Measurements from ENCODE around the gene BICDL1.

Gene BICDL1

DNA sequence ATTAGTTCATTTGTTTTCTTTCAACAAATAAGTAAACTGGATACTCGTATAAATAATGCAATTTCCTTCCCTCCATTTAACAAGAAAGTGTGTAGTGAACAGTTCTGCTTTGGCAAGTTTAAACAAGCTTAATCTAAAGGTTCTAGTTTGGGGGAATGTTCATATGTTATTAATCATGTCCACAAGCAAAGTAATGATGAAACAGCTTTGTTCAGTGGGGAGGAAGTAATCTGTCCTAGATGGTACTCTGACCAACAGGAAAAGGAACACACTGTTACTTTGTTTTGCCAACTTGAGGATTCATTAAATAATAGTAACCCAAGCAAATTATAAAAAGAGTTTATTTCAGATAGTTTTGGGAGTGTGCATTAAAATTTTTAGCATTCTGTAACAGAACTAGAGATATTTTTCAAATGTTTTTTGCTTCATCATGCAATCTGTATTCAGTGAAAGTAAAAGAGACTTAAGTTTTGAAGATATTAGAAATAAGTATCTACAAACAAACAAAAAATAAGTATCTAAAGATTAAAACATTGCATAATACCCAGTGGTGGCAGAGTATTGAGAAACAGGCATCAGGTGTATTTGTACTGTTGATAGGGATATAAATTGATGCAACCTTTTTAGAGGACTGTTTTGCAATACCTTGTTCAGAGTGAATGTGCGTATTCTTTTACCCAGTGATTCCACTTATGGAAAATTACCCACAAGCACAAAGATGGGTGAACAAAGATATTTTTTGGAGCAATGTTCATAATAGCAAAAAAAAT is 66.4 kb downstream of the BICDL1 start:
- no peak for DNase-seq

DNA sequence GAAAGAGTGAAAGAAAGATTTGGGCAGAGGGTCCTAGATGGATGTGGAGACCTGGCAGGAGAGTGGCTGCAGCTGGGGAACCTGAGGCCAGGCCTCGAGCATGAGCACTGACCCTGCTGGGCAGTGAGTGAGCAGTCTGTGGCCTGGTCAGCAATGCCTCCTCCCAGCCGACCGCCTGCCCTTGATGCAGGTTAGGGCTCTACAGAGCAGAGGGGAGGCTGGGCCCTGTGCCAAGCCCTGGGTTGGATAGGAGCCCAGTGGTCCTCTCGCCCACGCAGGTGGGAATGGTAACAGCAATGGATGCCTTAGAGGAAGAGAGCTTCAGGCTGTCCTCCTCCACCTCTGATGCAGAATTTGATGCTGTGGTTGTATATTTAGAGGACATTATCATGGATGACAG is 67.7 kb downstream of the BICDL1 start:
- DNase-seq = no peak

DNA sequence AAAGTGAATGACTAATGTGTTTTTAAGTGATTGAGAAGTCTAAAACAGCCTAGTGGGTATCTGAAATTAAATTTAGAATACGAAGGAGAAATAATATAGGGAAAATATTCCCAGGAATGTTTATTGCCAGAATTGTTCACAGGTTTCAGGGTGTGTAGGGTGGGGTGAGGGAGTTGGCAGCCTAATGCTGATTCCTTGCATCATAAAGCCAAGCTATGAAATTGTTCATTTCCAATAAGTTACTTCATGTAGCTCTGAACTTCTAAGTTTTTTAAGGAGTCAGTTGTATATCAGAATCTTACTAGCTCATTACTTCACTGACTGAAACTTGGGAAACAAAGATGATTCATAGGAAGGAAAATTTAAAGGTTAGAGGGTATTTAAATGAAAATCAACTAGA is 71.2 kb downstream of the BICDL1 start:
- no peak for DNase-seq

DNA sequence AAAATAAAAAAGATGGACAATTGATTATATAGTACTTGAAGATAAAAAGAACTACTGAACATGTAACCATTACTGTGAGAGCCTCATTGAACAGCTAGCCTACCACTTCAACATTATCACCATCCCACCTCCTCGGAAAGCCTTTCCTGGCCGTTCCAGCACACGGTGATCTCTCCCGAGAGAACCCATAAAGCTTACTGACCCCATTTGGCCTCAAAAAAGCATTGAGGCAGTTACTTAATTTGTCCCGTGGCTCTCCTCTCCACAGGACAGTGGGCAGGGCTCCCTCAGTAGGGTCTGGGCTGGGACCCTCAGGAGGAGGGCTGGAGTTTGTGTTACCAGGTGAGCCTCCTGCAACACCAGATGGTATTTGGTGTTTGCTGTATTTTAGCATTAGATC is 71.7 kb downstream of the BICDL1 start:
- DNase-seq = no peak

- no peak for DNase-seq
These were observed 72.7 kb downstream of the BICDL1 start for GRCh38 chr12:120061575-120062214.

GRCh38 chr12:120062976-120063579 is 74.0 kb downstream of the BICDL1 start:
- no peak for DNase-seq

DNA sequence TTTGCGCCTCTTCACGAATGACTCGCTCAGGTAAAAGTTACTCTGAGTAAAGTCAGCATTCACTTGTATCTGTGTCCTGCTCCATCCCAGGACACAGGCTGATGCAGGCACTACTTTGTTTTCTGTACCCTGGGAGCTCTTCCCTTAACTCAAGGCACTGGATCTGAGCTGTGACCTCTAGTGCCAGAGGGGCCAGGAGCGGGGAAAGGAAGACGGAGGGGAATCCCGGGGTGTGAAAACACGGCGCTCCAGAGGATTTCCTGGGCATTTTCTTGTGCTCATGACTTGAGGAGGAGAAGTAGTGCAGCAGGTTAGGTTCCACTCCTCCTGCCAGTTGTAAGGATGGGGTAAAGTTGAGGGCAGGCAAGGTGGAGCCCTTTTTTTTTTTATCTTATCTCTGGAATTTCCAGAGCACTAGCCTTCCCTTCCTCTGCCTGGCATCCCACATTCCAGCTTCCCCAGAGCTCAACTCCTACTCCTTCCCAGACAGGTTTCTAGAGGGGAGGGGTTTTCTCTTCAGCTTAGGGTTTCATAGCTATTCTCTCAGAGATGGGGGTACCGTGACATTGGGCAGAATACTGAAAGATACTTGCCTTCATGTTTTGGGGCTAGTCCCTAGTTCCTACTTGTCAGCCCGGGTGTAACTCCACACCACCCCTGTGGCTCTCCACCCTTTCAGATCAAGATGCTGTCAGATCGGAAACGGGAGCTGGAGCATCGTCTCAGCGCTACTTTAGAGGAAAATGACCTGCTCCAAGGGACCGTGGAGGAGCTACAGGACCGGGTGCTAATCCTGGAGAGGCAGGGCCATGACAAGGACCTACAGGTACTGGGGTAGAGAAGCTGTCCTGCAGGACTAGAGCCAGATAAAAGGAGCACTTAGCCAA is 75.3 kb downstream of the BICDL1 start:
- DNase-seq = no peak

GRCh38 chr12:120065472-120065871 is 76.4 kb downstream of the BICDL1 start:
- DNase-seq = no peak

- DNase-seq = no peak
These were observed 77.3 kb downstream of the BICDL1 start for GRCh38 chr12:120066341-120066740.

GRCh38 chr12:120067084-120067869 is 78.2 kb downstream of the BICDL1 start:
- no peak for DNase-seq

DNA sequence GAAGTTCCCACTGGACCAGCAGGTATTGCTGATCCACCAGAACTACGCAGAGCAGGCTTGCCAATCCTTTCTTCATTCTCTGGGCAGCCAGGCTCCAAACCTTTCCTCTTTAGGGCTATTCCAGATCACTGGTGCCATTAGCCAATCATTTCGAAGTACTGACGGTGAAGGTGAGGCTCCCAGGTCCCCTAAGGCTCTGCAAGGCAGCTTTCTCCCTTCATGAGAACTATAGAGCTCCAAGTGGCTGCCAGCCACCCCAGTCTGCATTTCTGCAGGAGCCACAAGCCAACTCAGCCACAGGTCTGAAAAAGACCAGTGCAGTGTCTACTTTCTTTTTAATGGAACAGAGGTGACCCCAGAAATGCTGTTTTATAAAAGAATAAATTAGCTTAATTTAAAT is 78.9 kb downstream of the BICDL1 start:
- no peak for DNase-seq

- no peak for DNase-seq
These were observed 80.2 kb downstream of the BICDL1 start for GRCh38 chr12:120069278-120069677.

- no peak for DNase-seq
These were observed 82.5 kb downstream of the BICDL1 start for GRCh38 chr12:120071493-120072020.

- no peak for DNase-seq
These were observed 83.6 kb downstream of the BICDL1 start for GRCh38 chr12:120072472-120073249.

GRCh38 chr12:120075034-120075616 is 86.1 kb downstream of the BICDL1 start:
- DNase-seq = peak in 1 of 2 donors; percentile 13

GRCh38 chr12:120076651-120077050 is 87.6 kb downstream of the BICDL1 start:
- no peak for DNase-seq

DNA sequence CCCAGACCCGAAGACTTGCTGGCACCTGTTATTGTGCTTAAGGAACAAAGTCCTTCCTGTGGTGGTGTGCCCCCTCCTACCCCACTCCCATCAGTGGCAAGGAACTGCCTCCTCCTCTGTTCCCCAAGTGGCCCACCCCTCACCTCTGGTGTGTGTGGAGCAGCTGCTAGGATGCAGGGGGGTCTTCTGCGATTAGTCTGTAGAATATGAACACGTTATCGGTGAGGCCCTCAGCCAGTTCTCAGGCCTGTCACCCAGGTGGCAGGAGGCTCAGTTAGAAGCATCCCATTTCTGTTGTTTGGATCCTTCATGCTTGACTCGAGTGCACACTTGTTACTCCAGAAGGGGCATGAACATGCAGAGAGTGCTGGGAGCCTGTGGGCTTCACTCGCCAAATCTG is 88.2 kb downstream of the BICDL1 start:
- DNase-seq = no peak

GRCh38 chr12:120078868-120079267 is 89.8 kb downstream of the BICDL1 start:
- DNase-seq = no peak

DNA sequence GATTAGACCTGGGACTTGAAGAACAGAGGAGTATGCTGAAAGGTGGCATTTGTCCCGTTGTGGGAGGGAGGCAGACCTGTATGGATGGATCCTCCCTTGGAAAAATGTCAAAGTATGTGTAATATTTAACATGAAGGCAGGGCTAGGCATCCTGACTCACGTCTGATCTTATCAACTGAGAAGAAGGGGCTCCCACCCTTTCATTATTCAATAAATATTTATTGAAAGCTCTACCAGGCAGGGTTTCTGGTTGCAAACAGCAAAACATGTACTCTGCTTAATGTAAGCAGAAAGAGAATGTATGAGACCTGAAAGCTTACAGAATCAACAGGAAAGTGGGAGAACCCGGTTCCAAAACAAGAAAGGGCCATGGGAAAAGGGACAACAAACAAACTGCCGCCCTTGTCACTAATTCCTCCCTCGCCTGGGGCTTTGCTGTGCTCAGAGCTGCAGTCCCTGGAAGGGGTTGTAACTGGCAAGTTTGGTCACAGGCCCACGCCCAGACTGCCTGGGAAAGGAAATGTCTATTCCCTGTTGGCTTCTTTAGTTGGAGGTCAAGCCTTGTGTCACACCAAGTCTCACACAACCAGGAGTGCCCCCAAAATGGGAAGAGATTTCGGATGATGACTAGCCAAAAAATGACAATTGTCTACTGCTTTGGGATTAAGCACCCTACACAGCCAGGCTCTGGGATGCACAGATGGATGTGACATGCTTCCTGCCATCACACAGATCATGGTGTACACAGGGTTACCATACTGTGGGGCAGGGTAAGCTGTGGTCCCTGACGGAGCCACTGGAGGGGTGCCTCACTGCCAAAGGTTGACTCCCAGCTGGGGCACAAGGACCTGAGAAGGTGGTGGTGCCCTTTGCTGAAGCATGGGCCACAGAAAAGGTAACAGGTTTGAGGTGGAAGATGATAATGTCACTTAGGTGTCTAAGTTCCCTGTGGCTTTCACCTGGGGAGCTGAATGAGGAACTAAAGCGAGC is 90.7 kb downstream of the BICDL1 start:
- DNase-seq = no peak

DNA sequence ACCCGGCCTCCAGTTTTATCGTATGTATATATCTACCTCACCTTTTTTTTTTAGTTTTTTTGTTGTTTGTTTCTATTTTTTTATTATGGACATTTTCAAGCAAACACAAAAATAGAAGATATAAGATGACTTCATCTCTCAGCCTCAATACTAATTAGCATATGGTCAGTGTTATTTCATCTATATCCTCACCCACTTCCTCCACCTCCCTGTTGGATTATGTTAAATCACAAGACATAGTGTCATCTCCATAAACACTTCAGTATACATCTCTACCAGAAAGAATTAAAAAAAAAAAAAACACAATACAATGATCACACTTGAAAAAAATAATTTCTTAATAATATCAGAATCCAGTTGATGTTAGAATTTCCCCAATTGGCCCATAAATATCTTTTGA is 92.6 kb downstream of the BICDL1 start:
- no peak for DNase-seq
